Astrocyte (in vitro differentiated cells and primary cell): ENCODE measurements around the gene HSD17B3. TPM values are rescaled to one million over a fixed set of nuclear protein-coding genes. Genes with fewer than 3 reads are reported as not detected.

Experiments used
- DNase-seq: peaks from one replicate; pipeline ENCODE4 v3.0.0-alpha.2; 2010; ENCODE audit warnings: low read depth
- FAIRE-seq: peaks from 2 replicates; lab custom pipeline; 2011; peaks lifted over from hg19 to GRCh38; lab: Jason Lieb, UNC
- H2AFZ ChIP-seq: 2 replicates; pipeline ENCODE4 v1.6.0; 2012; ENCODE audit warnings: low read depth, low read length, inconsistent platforms
- H3K27ac ChIP-seq: 2 replicates; pipeline ENCODE4 v1.5.1; 2011; ENCODE audit warnings: low read depth, low read length, inconsistent platforms
- H3K27me3 ChIP-seq: 2 replicates; pipeline ENCODE4 v1.6.0; 2011; ENCODE audit warnings: low read length, inconsistent platforms; ENCODE audit not compliant: insufficient read depth
- H3K36me3 ChIP-seq: 2 replicates; pipeline ENCODE4 v1.5.1; 2011; ENCODE audit warnings: low read length, inconsistent platforms; ENCODE audit not compliant: insufficient read depth
- H3K4me1 ChIP-seq: 2 replicates; pipeline ENCODE4 v1.5.1; 2011; ENCODE audit warnings: low read length, inconsistent platforms; ENCODE audit not compliant: insufficient read depth
- H3K4me2 ChIP-seq: 2 replicates; pipeline ENCODE4 v1.6.0; 2012; ENCODE audit warnings: low read length, inconsistent platforms
- H3K4me3 ChIP-seq: 2 replicates; pipeline ENCODE4 v1.5.1; 2011; ENCODE audit warnings: low read depth, mild to moderate bottlenecking, low read length, inconsistent platforms; ENCODE audit not compliant: insufficient read depth
- H3K79me2 ChIP-seq: 2 replicates; pipeline ENCODE4 v1.6.0; 2012; ENCODE audit warnings: mild to moderate bottlenecking, low read length, inconsistent platforms; ENCODE audit not compliant: insufficient read depth
- H3K9ac ChIP-seq: 2 replicates; pipeline ENCODE4 v1.6.0; 2012; ENCODE audit warnings: mild to moderate bottlenecking, low read length, inconsistent platforms
- H3K9me3 ChIP-seq: 2 replicates; pipeline ENCODE4 v1.5.1; 2012; ENCODE audit warnings: low read depth, mild to moderate bottlenecking, low read length, inconsistent platforms; ENCODE audit not compliant: insufficient read depth
- H4K20me1 ChIP-seq: 2 replicates; pipeline ENCODE4 v1.6.0; 2012; ENCODE audit warnings: low read length, inconsistent platforms; ENCODE audit not compliant: insufficient read depth
- H3K27ac Mint-ChIP-seq: one replicate; pipeline ENCODE4 v1.8.0; 2021; ENCODE audit warnings: mild to moderate bottlenecking, mixed read lengths; ENCODE audit not compliant: unreplicated experiment
- H3K27me3 Mint-ChIP-seq: one replicate; pipeline ENCODE4 v1.8.0; 2021; ENCODE audit warnings: low read depth, mixed read lengths; ENCODE audit not compliant: unreplicated experiment
- H3K36me3 Mint-ChIP-seq: one replicate; pipeline ENCODE4 v1.8.0; 2021; ENCODE audit warnings: low read depth, mixed read lengths; ENCODE audit not compliant: unreplicated experiment
- H3K4me1 Mint-ChIP-seq: one replicate; pipeline ENCODE4 v1.8.0; 2021; ENCODE audit warnings: low read depth, mixed read lengths; ENCODE audit not compliant: unreplicated experiment
- H3K4me3 Mint-ChIP-seq: one replicate; pipeline ENCODE4 v1.8.0; 2021; ENCODE audit warnings: mild to moderate bottlenecking, moderate library complexity, mixed read lengths; ENCODE audit not compliant: unreplicated experiment
- H3K9me3 Mint-ChIP-seq: one replicate; pipeline ENCODE4 v1.8.0; 2021; ENCODE audit warnings: mild to moderate bottlenecking, mixed read lengths; ENCODE audit not compliant: unreplicated experiment
- CTCF ChIP-seq: IDR thresholded peaks from 2 replicates; pipeline ENCODE4 v1.5.1; 2011; ENCODE audit warnings: low read depth, mild to moderate bottlenecking, inconsistent platforms, low read length, moderate library complexity; ENCODE audit not compliant: insufficient read depth
- EZH2 ChIP-seq: IDR thresholded peaks from 2 replicates; pipeline ENCODE4 v1.6.1; 2012; ENCODE audit warnings: mild to moderate bottlenecking, low read length, inconsistent platforms; ENCODE audit not compliant: insufficient read depth
- total RNA-seq: library from RNA; stranded (reverse); gene quantifications from 2 replicates; pipeline ENCODE4 v1.2.1, GENCODE V29; 2021

HSD17B3 gene
- total RNA-seq, 1 donor from 2014 or later, result not detected

- H4K20me1 ChIP-seq, result no peaks in the 10 kb centered on the region
- H3K27me3 ChIP-seq, result peaks cover 2% of the 10 kb centered on the region
- H3K4me3 ChIP-seq, result no peak overlapping the region
- no peaks in the 10 kb centered on the region for H3K4me1 ChIP-seq
- H3K27ac ChIP-seq, result no peak overlapping the region
- FAIRE-seq (no peak), DNase-seq (no peak)
- no peak for TF ChIP-seq EZH2
- TF ChIP-seq CTCF, result no peak
- no peak overlapping the region for H2AFZ ChIP-seq
- no peak overlapping the region for H3K4me2 ChIP-seq
- H3K27ac Mint-ChIP-seq, result no peak overlapping the region
- no peaks in the 10 kb centered on the region for H3K9me3 ChIP-seq
- no peaks in the 10 kb centered on the region for H3K36me3 Mint-ChIP-seq
- no peak overlapping the region for H3K4me3 Mint-ChIP-seq
- no peaks in the 10 kb centered on the region for H3K36me3 ChIP-seq
- H3K9me3 Mint-ChIP-seq, result peaks cover 6% of the 10 kb centered on the region
- no peak overlapping the region for H3K9ac ChIP-seq
- peaks cover 8% of the 10 kb centered on the region for H3K4me1 Mint-ChIP-seq
- no peaks in the 10 kb centered on the region for H3K79me2 ChIP-seq
- H3K27me3 Mint-ChIP-seq, result no peaks in the 10 kb centered on the region
Observed at GRCh38 chr9:96232164-96232538, 69.8 kb downstream of the HSD17B3 start.

- TF ChIP-seq CTCF (no peak), EZH2 (no peak)
- Mint-ChIP-seq H3K9me3 (peaks cover 6% of the 10 kb centered on the region), H3K4me1 (no peaks in the 10 kb centered on the region), H3K27ac (no peak overlapping the region), H3K27me3 (no peaks in the 10 kb centered on the region), H3K36me3 (no peaks in the 10 kb centered on the region), H3K4me3 (no peak overlapping the region)
- Histone ChIP-seq H4K20me1 (no peaks in the 10 kb centered on the region), H3K27me3 (peaks cover 2% of the 10 kb centered on the region), H2AFZ (no peak overlapping the region), H3K79me2 (no peaks in the 10 kb centered on the region), H3K4me2 (no peak overlapping the region), H3K9me3 (no peaks in the 10 kb centered on the region), H3K27ac (no peak overlapping the region), H3K36me3 (no peaks in the 10 kb centered on the region), H3K4me1 (no peaks in the 10 kb centered on the region), H3K9ac (no peak overlapping the region), H3K4me3 (no peak overlapping the region)
- FAIRE-seq (no peak), DNase-seq (no peak)
Observed at GRCh38 chr9:96230002-96230401, 72.0 kb downstream of the HSD17B3 start.

- no peak overlapping the region for H3K4me2 ChIP-seq
- peaks cover 5% of the 10 kb centered on the region for H3K4me1 Mint-ChIP-seq
- DNase-seq (no peak), FAIRE-seq (no peak)
- no peak overlapping the region for H3K27ac Mint-ChIP-seq
- H3K27me3 Mint-ChIP-seq, result peaks cover 3% of the 10 kb centered on the region
- peaks cover 6% of the 10 kb centered on the region for H3K9me3 ChIP-seq
- no peak overlapping the region for H3K27ac ChIP-seq
- no peak overlapping the region for H3K4me3 Mint-ChIP-seq
- no peaks in the 10 kb centered on the region for H3K36me3 Mint-ChIP-seq
- H3K36me3 ChIP-seq, result no peaks in the 10 kb centered on the region
- no peak overlapping the region for H2AFZ ChIP-seq
- TF ChIP-seq CTCF, result peak; percentile 52
- TF ChIP-seq EZH2, result no peak
- peaks cover 9% of the 10 kb centered on the region for H3K27me3 ChIP-seq
- peaks cover 5% of the 10 kb centered on the region for H3K4me1 ChIP-seq
- H4K20me1 ChIP-seq, result no peaks in the 10 kb centered on the region
- peaks cover 3% of the 10 kb centered on the region for H3K9me3 Mint-ChIP-seq
- no peak overlapping the region for H3K9ac ChIP-seq
- H3K79me2 ChIP-seq, result no peaks in the 10 kb centered on the region
- H3K4me3 ChIP-seq, result no peak overlapping the region
Observed at GRCh38 chr9:96222132-96222531, 79.8 kb downstream of the HSD17B3 start.
